ENCODE measurements around the gene HNMT.

HNMT gene

GRCh38 chr2:138020432-138020831 lies 56.2 kb downstream of the HNMT start:
- H2AFZ ChIP-seq (ENCODE audit: low read depth, low read length), result no peak overlapping the region
- no peaks in the 10 kb centered on the region for H3K36me3 ChIP-seq (ENCODE audit: insufficient read depth, low read length)
- no peaks in the 10 kb centered on the region for H3K9me3 ChIP-seq (ENCODE audit: insufficient read depth, low read length, severe bottlenecking)
- DNase-seq, result no peak
- H3K9ac ChIP-seq (ENCODE audit: low read depth, low read length), result no peak overlapping the region
- H4K20me1 ChIP-seq (ENCODE audit: insufficient read depth, low read length), result no peaks in the 10 kb centered on the region
- no peak for ATAC-seq (ENCODE audit: insufficient read depth, low read depth)
- no peaks in the 10 kb centered on the region for H3K79me2 ChIP-seq (ENCODE audit: insufficient read depth, low read length)
- no peaks in the 10 kb centered on the region for H3K4me1 ChIP-seq (ENCODE audit: insufficient read depth, low read length)
- no peaks in the 10 kb centered on the region for H3K27me3 ChIP-seq (ENCODE audit: insufficient read depth, low read length, poor library complexity)
- no peak overlapping the region for H3K4me3 ChIP-seq (ENCODE audit: low read depth in 1 of 2, low read length in 2 of 2)
- TF ChIP-seq EZH2 (IDR thresholded peaks at IDR 0.05; ENCODE audit: borderline replicate concordance, low read depth, low read length, severe bottlenecking) (no peak), CTCF (IDR thresholded peaks at IDR 0.05; ENCODE audit: borderline replicate concordance, extremely low read depth, low read length, poor library complexity, severe bottlenecking) (no peak)
- no peak overlapping the region for H3K27ac ChIP-seq (ENCODE audit: low read length)
- no peak overlapping the region for H3K4me2 ChIP-seq (ENCODE audit: insufficient read depth, low read length)

GRCh38 chr2:138021154-138021553 lies 56.9 kb downstream of the HNMT start:
- no peak for ATAC-seq (ENCODE audit: insufficient read depth, low read depth)
- H3K9ac ChIP-seq (ENCODE audit: low read depth, low read length), result no peak overlapping the region
- H3K36me3 ChIP-seq (ENCODE audit: insufficient read depth, low read length), result no peaks in the 10 kb centered on the region
- no peaks in the 10 kb centered on the region for H3K79me2 ChIP-seq (ENCODE audit: insufficient read depth, low read length)
- H3K4me1 ChIP-seq (ENCODE audit: insufficient read depth, low read length), result no peaks in the 10 kb centered on the region
- no peaks in the 10 kb centered on the region for H3K27me3 ChIP-seq (ENCODE audit: insufficient read depth, low read length, poor library complexity)
- no peaks in the 10 kb centered on the region for H3K9me3 ChIP-seq (ENCODE audit: insufficient read depth, low read length, severe bottlenecking)
- no peak for TF ChIP-seq EZH2 (IDR thresholded peaks at IDR 0.05; ENCODE audit: borderline replicate concordance, low read depth, low read length, severe bottlenecking)
- no peak for TF ChIP-seq CTCF (IDR thresholded peaks at IDR 0.05; ENCODE audit: borderline replicate concordance, extremely low read depth, low read length, poor library complexity, severe bottlenecking)
- no peak overlapping the region for H2AFZ ChIP-seq (ENCODE audit: low read depth, low read length)
- DNase-seq, result no peak
- H3K4me2 ChIP-seq (ENCODE audit: insufficient read depth, low read length), result no peak overlapping the region
- H3K27ac ChIP-seq (ENCODE audit: low read length), result no peak overlapping the region
- H3K4me3 ChIP-seq (ENCODE audit: low read depth in 1 of 2, low read length in 2 of 2), result no peak overlapping the region
- H4K20me1 ChIP-seq (ENCODE audit: insufficient read depth, low read length), result no peaks in the 10 kb centered on the region

- H3K9ac ChIP-seq (ENCODE audit: low read depth, low read length), result no peak overlapping the region
- H3K4me3 ChIP-seq (ENCODE audit: low read depth in 1 of 2, low read length in 2 of 2), result no peak overlapping the region
- no peaks in the 10 kb centered on the region for H3K36me3 ChIP-seq (ENCODE audit: insufficient read depth, low read length)
- H3K4me1 ChIP-seq (ENCODE audit: insufficient read depth, low read length), result no peaks in the 10 kb centered on the region
- H3K9me3 ChIP-seq (ENCODE audit: insufficient read depth, low read length, severe bottlenecking), result no peaks in the 10 kb centered on the region
- ATAC-seq (ENCODE audit: insufficient read depth, low read depth), result no peak
- H3K27ac ChIP-seq (ENCODE audit: low read length), result no peak overlapping the region
- no peak overlapping the region for H2AFZ ChIP-seq (ENCODE audit: low read depth, low read length)
- H3K4me2 ChIP-seq (ENCODE audit: insufficient read depth, low read length), result no peak overlapping the region
- H3K79me2 ChIP-seq (ENCODE audit: insufficient read depth, low read length), result no peaks in the 10 kb centered on the region
- TF ChIP-seq CTCF (IDR thresholded peaks at IDR 0.05; ENCODE audit: borderline replicate concordance, extremely low read depth, low read length, poor library complexity, severe bottlenecking) (no peak), EZH2 (IDR thresholded peaks at IDR 0.05; ENCODE audit: borderline replicate concordance, low read depth, low read length, severe bottlenecking) (no peak)
- no peak for DNase-seq
- H3K27me3 ChIP-seq (ENCODE audit: insufficient read depth, low read length, poor library complexity), result no peaks in the 10 kb centered on the region
- no peaks in the 10 kb centered on the region for H4K20me1 ChIP-seq (ENCODE audit: insufficient read depth, low read length)
Observed at GRCh38 chr2:138023298-138023697, 59.0 kb downstream of the HNMT start.

- H3K4me2 ChIP-seq (ENCODE audit: insufficient read depth, low read length), result no peak overlapping the region
- ATAC-seq (ENCODE audit: insufficient read depth, low read depth), result no peak
- no peak for TF ChIP-seq EZH2 (IDR thresholded peaks at IDR 0.05; ENCODE audit: borderline replicate concordance, low read depth, low read length, severe bottlenecking)
- TF ChIP-seq CTCF (IDR thresholded peaks at IDR 0.05; ENCODE audit: borderline replicate concordance, extremely low read depth, low read length, poor library complexity, severe bottlenecking), result no peak
Observed at GRCh38 chr2:138023976-138024375, 59.7 kb downstream of the HNMT start.

More at GRCh38 chr2:138023976-138024375, 59.7 kb downstream of the HNMT start:
- Histone ChIP-seq H3K36me3 (ENCODE audit: insufficient read depth, low read length) (no peaks in the 10 kb centered on the region), H4K20me1 (ENCODE audit: insufficient read depth, low read length) (no peaks in the 10 kb centered on the region), H3K79me2 (ENCODE audit: insufficient read depth, low read length) (no peaks in the 10 kb centered on the region), H3K27ac (ENCODE audit: low read length) (no peak overlapping the region), H3K9me3 (ENCODE audit: insufficient read depth, low read length, severe bottlenecking) (no peaks in the 10 kb centered on the region), H3K4me1 (ENCODE audit: insufficient read depth, low read length) (no peaks in the 10 kb centered on the region), H3K9ac (ENCODE audit: low read depth, low read length) (no peak overlapping the region), H3K4me3 (ENCODE audit: low read depth in 1 of 2, low read length in 2 of 2) (no peak overlapping the region), H3K27me3 (ENCODE audit: insufficient read depth, low read length, poor library complexity) (no peaks in the 10 kb centered on the region), H2AFZ (ENCODE audit: low read depth, low read length) (no peak overlapping the region)
- DNase-seq, result no peak

All from DND-41 (cell line).